Coronary artery (tissue), 2 donors: ENCODE data around the gene CYP2U1.
"Not testable (repeated sequence)": the region's sequence is repeated elsewhere in the genome, so short reads cannot be mapped to it uniquely, and the experiment has no call there.

Experiments used
- DNase-seq: peaks from one replicate; pipeline ENCODE4 v3.0.0-alpha.2; 2017; ENCODE audit warnings: low spot score
- H3K27ac ChIP-seq, 2 donors: fragments of 200-600 bp; sonication (generic); one replicate each; pipeline ENCODE4 v1.5.1; 2016 to 2019
- H3K4me3 ChIP-seq: fragments of 200-600 bp; sonication (generic); 2 replicates; pipeline ENCODE4 v1.5.1; 2016; ENCODE audit warnings: mild to moderate bottlenecking, moderate library complexity
- TF ChIP-seq, protein P1 (sequence below): fragments of 200-600 bp; sonication (generic); IDR thresholded peaks from one replicate; pipeline ENCODE4 v1.5.1; 2019; ENCODE audit warnings: antibody characterized with exemption

The CYP2U1 gene

DNA sequence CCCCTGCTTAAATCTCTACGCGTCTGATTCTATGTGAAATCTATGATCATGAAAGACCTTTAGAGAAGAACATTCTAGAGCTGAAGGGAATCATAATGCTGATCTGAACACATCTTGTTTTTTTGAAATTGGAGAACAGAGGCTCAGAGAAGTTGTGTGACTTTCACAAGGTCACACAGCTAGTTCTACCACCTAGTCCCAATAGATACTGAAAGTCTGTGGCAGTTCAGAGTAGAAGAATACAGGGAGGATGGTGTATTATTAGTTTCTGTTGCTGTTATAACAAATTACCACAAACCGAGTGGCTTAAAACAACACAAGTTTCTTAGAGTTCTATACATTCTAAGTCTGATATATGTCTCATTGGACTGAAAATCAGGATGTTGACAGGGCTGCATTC is 14.5 kb downstream of the CYP2U1 start:
- TF ChIP-seq, protein P1, sequence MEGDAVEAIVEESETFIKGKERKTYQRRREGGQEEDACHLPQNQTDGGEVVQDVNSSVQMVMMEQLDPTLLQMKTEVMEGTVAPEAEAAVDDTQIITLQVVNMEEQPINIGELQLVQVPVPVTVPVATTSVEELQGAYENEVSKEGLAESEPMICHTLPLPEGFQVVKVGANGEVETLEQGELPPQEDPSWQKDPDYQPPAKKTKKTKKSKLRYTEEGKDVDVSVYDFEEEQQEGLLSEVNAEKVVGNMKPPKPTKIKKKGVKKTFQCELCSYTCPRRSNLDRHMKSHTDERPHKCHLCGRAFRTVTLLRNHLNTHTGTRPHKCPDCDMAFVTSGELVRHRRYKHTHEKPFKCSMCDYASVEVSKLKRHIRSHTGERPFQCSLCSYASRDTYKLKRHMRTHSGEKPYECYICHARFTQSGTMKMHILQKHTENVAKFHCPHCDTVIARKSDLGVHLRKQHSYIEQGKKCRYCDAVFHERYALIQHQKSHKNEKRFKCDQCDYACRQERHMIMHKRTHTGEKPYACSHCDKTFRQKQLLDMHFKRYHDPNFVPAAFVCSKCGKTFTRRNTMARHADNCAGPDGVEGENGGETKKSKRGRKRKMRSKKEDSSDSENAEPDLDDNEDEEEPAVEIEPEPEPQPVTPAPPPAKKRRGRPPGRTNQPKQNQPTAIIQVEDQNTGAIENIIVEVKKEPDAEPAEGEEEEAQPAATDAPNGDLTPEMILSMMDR, result no peak
- DNase-seq, result no peak
- Histone ChIP-seq H3K4me3 (no peak overlapping the region), H3K27ac (no peak overlapping the region)

DNA sequence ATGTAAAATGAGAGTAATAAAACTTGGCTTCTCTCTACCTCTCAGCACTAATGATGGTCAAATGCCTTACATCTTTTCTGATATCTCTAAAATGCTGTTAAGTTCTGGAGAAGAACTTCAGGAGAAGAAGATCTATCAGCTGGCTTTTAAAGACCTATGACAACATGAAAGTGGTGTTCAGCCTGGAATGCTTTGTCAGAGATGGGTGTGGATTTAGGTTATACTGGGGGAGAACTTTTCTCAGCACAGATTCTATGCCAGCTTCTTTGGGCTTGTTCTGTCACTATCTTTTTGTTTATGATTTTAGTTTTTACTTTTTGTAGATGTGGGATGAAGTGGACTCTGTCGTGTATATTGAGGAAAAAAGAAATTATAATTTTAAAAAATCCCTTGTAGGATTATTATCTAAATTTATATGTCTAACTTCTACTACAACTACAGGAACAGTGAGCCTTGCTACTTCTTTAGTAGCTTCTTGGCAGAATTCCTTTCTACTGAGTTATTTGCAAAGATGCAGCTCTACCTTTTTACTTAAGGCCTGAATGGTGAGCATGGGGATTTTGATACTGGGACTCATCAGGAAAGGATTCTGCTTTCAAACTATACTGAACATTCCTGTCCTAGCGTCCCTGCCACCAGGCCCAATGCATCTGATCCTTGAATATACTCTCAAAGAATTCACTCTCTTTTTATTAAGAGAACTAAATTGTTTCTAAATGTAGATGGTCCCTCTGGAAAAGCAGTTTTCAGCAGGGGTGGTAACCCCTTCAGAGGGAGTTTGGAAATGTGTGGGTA is 19.6 kb downstream of the CYP2U1 start:
- Histone ChIP-seq H3K4me3 (no peak overlapping the region), H3K27ac (no peak overlapping the region)
- no peak for DNase-seq
- TF ChIP-seq, protein P1, result no peak

DNA sequence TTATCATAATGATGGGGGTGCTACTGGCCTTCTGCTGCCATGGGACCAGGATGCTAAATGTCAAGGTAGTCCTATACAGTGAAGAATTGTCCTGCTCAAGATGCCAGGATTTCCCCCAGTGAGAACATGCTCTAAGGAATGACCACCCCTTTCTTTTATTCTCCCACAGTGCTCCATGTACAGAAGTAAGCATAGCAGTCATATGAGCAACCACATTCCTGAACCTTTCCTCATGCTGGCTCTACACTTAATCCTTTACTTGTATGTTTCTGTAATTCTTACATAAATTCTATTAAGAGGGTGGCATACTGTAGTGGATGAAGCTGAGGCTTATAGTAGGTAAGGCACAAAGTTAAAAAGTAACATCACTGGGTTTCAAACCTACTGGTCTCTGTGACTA is 20.2 kb downstream of the CYP2U1 start:
- DNase-seq, result no peak
- H3K4me3 ChIP-seq, result no peak overlapping the region
- H3K27ac ChIP-seq, result no peak overlapping the region
- TF ChIP-seq, protein P1, result no peak

DNA sequence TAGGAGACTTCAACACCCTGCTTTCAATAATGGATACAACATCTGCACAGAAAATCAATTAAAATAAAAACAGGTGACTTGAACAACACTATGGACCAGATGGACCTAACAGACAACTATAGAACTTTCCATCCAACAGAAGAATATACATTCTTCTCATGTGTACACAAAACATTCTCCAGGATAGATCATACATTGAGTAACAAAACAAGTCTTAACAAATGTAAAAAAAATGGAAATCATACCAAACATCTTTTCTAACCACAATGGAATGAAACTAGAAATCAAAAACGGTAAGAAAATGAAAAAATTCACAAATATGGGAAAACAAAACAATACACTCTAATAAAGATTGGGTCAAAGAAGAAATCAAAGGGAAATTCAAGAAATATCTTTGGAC is 24.7 kb downstream of the CYP2U1 start:
- TF ChIP-seq, protein P1, result no peak
- no peak for DNase-seq
- H3K4me3 ChIP-seq, result no peak overlapping the region
- H3K27ac ChIP-seq, result no peak overlapping the region

DNA sequence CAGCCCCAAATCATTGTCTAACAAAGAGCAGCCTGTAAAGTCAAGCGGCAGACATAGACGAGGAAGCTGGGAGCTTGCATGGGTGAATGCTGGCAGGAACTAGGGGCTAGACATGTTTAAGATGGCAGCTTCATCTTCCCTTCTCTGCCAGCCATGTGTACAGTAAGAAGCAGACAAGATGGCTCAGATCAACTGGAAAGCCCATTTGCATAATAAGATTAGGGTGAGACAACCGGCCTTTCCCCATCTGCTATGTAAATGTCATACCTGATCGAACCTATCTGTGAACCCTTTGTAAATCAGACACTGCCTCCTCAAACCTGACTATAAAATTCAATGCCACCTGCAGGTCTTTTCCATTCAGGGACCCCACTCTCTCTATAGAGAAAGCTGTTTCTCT is 35.6 kb downstream of the CYP2U1 start:
- Histone ChIP-seq H3K4me3 (no peak overlapping the region), H3K27ac (no peak overlapping the region)
- DNase-seq, result no peak
- TF ChIP-seq, protein P1, result no peak

DNA sequence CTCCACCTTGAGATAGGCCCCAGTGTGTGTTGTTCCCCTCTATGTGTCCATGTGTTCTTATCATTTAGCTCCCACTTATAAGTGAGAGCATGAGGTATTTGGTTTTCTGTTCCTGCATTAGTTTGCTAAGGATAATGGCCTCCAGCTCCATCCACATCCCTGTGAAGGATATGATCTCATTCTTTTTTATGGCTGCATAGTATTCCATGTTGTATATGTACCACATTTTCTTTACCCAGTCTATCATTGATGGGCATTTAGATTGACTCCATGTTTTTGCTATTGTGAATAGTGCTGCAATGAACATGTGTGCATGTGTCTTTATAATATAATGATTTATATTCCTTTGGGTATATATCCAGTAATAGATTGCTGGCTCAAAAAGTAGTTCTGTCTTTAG is 36.2 kb downstream of the CYP2U1 start:
- H3K27ac ChIP-seq, H3K4me3 ChIP-seq, DNase-seq: not testable (repeated sequence)

DNA sequence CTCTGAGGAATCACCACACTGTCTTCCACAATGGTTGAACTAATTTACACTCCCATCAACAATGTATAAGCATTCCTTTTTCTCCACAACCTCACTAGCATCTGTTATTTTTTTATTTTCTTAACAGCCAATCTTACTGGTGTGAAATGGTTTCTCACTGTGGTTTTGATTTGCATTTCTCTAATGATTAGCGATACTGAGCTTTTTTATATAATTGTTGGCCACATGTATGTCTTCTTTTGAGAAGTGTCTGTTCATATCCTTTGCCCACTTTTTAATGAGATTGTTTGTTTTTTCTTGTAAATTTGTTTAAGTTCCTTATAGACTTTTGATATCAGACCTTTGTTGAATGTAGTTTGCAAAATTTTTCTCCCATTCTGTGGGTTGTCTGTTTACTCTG is 36.6 kb downstream of the CYP2U1 start:
- not testable (repeated sequence) for DNase-seq, H3K27ac ChIP-seq, H3K4me3 ChIP-seq

DNA sequence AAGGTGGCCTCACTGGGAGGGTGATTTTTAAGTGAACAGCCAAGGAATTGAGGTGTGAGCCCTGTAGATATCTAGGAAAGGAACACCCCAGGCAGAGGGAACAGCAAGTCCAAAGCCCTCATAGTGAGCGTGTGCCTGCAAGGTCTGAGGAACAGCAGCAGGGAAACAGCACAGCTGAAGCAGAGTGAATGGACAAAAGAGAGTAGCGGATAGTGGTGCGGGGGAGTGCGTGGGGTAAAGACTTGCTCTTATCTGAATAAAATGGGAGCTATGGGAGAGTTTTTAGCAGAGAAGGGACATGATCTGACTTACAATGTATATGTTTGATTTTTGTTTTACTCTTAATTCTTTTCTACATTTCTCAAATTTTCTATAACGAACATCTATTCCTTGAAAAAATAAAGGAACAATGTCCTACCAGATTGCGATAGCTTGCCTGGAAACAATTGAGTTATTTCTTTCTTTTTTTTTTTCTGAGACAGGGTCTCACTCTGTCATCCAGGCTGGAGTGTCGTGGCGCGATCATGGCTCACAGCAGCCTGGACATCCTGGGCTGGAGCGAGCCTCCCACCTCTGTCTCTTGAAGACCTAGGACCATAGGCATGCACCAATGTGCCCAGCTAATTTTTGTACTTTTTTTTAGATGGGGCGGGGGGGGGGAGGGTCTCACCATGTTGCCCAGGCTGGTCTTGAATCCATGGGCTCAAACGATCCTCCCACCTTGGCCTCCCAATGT is 38.9 kb downstream of the CYP2U1 start:
- Histone ChIP-seq H3K27ac (no peak overlapping the region), H3K4me3 (no peak overlapping the region)
- no peak for DNase-seq
- TF ChIP-seq, protein P1, result no peak
